H1 (cell line): ENCODE results near the gene BABAM2. TPM values are rescaled to one million over a fixed set of nuclear protein-coding genes. Genes with fewer than 3 reads are reported as not detected.

Experiments used
- CTCF ChIA-PET: fragments of 300-600 bp; sonication (Branson Sonifier 250); formaldehyde crosslinking; loops from one replicate; lab custom pipeline; 2021; ENCODE audit not compliant: partially characterized antibody; lab: Charles Lee
- POLR2A ChIA-PET: fragments of 300-600 bp; sonication (Branson Sonifier 250); formaldehyde crosslinking; loops from one replicate; lab custom pipeline; 2021; ENCODE audit warnings: inconsistent platforms; ENCODE audit not compliant: partially characterized antibody; lab: Charles Lee
- DNase-seq, 2 experiments: peaks; one replicate each; pipeline versions ENCODE4 v3.0.0 to v3.0.0-alpha.2; 2010 to 2022; ENCODE audit warnings: low spot score in 2 of 2, low read depth in 1 of 2, mixed read lengths in 1 of 2
- FAIRE-seq: peaks from 2 replicates; lab custom pipeline; 2011; peaks lifted over from hg19 to GRCh38; lab: Jason Lieb, UNC
- H2AFZ ChIP-seq: 2 replicates; pipeline ENCODE4 v1.8.1; 2012; ENCODE audit warnings: low read length, inconsistent platforms
- H2AK5ac ChIP-seq: 2 replicates; pipeline ENCODE4 v1.6.1; 2013; ENCODE audit warnings: low read depth, low read length
- H2BK120ac ChIP-seq: replicated peaks from 2 replicates; pipeline ENCODE3; 2013; ENCODE audit warnings: low read depth, low read length, inconsistent platforms
- H2BK12ac ChIP-seq: 2 replicates; pipeline ENCODE4 v1.6.1; 2013; ENCODE audit warnings: low read depth, low read length
- H2BK15ac ChIP-seq: 2 replicates; pipeline ENCODE4 v1.6.1; 2013; ENCODE audit warnings: low read length
- H2BK20ac ChIP-seq: 2 replicates; pipeline ENCODE4 v1.6.1; 2013; ENCODE audit warnings: low read length
- H2BK5ac ChIP-seq: 2 replicates; pipeline ENCODE4 v1.6.1; 2013; ENCODE audit warnings: low read depth, low read length
- H3K14ac ChIP-seq: 2 replicates; pipeline ENCODE4 v1.6.1; 2013; ENCODE audit warnings: inconsistent platforms; ENCODE audit not compliant: insufficient read length
- H3K18ac ChIP-seq: 2 replicates; pipeline ENCODE4 v1.6.1; 2013; ENCODE audit warnings: low read length; ENCODE audit errors: extremely low read depth
- H3K23ac ChIP-seq: 2 replicates; pipeline ENCODE4 v1.6.1; 2013; ENCODE audit warnings: inconsistent platforms; ENCODE audit not compliant: insufficient read length
- H3K23me2 ChIP-seq: 2 replicates; pipeline ENCODE4 v1.6.1; 2013; ENCODE audit warnings: low read depth, low read length
- H3K27ac ChIP-seq: 2 replicates; pipeline ENCODE4 v1.6.1; 2011; ENCODE audit warnings: low read depth, low read length, inconsistent platforms
- H3K27me3 ChIP-seq, 4 experiments: replicated peaks in 1 of 4; 1 replicate in 1 of 4; 2 replicates in 3 of 4; pipeline versions ENCODE4 v1.6.1 to v1.8.1; 2011 to 2013; ENCODE audit warnings: low read length in 3 of 4, mild to moderate bottlenecking in 3 of 4, inconsistent platforms in 2 of 4, mixed read lengths in 2 of 4, moderate library complexity in 1 of 4; ENCODE audit not compliant: control insufficient read depth in 3 of 4, insufficient read depth in 3 of 4; ENCODE audit errors: extremely low read depth in 1 of 4
- H3K36me3 ChIP-seq, 4 experiments: 2 replicates each; pipeline versions ENCODE4 v1.6.1 to v1.8.1; 2011 to 2013; ENCODE audit warnings: mild to moderate bottlenecking in 4 of 4, low read length in 3 of 4, moderate library complexity in 2 of 4, control low read depth in 1 of 4, inconsistent platforms in 1 of 4; ENCODE audit not compliant: insufficient read depth in 4 of 4, control insufficient read depth in 2 of 4
- H3K4ac ChIP-seq: replicated peaks from 2 replicates; pipeline ENCODE3; 2013; ENCODE audit warnings: low read length, low read depth, mixed read lengths, inconsistent platforms; ENCODE audit not compliant: insufficient read length
- H3K4me1 ChIP-seq, 4 experiments: replicated peaks in 1 of 4; 1 replicate in 1 of 4; 2 replicates in 3 of 4; pipeline versions ENCODE4 v1.6.1 to v1.8.1; 2011 to 2013; ENCODE audit warnings: low read length in 3 of 4, inconsistent platforms in 2 of 4, mixed read lengths in 1 of 4; ENCODE audit not compliant: insufficient read depth in 4 of 4, control insufficient read depth in 3 of 4
- H3K4me2 ChIP-seq, 2 experiments: 2 replicates each; pipeline versions ENCODE4 v1.6.1 to v1.8.1; 2011 to 2013; ENCODE audit warnings: low read depth in 2 of 2, low read length in 2 of 2, control low read depth in 1 of 2, inconsistent platforms in 1 of 2, mild to moderate bottlenecking in 1 of 2; ENCODE audit not compliant: insufficient read depth in 1 of 2
- H3K4me3 ChIP-seq, 4 experiments: fragments of 200-600, 300-600 bp in 1 of 4; sonication (generic), shearing (Covaris generic), sonication (Bioruptor Twin) in 1 of 4; 2 replicates each; pipeline versions ENCODE4 v1.5.1 to v1.8.1; 2011 to 2016; ENCODE audit warnings: low read length in 4 of 4, low read depth in 3 of 4, control low read depth in 2 of 4, inconsistent platforms in 2 of 4, mild to moderate bottlenecking in 2 of 4, mixed read lengths in 1 of 4, moderate library complexity in 1 of 4; ENCODE audit not compliant: insufficient read depth in 2 of 4; ENCODE audit errors: extremely low read depth in 1 of 4
- H3K56ac ChIP-seq: replicated peaks from 2 replicates; pipeline ENCODE3; 2013; ENCODE audit warnings: low read depth, mild to moderate bottlenecking, mixed read lengths, low read length, inconsistent platforms; ENCODE audit not compliant: insufficient read length
- H3K79me1 ChIP-seq: 2 replicates; pipeline ENCODE4 v1.6.1; 2013; ENCODE audit warnings: low read depth, low read length, control low read depth
- H3K79me2 ChIP-seq, 2 experiments: 2 replicates each; pipeline versions ENCODE4 v1.6.1 to v1.8.1; 2012 to 2013; ENCODE audit warnings: low read length in 2 of 2, mild to moderate bottlenecking in 2 of 2, inconsistent platforms in 1 of 2; ENCODE audit not compliant: insufficient read depth in 2 of 2, control insufficient read depth in 1 of 2
- H3K9ac ChIP-seq, 4 experiments: replicated peaks in 1 of 4; 1 replicate in 1 of 4; 2 replicates in 3 of 4; pipeline versions ENCODE4 v1.6.1 to v1.8.1; 2011 to 2013; ENCODE audit warnings: low read depth in 3 of 4, low read length in 3 of 4, control low read depth in 2 of 4, mild to moderate bottlenecking in 2 of 4, moderate library complexity in 2 of 4, inconsistent platforms in 1 of 4; ENCODE audit errors: extremely low read depth in 1 of 4
- H3K9me3 ChIP-seq, 2 experiments: 2 replicates each; pipeline versions ENCODE4 v1.6.1 to v1.8.1; 2012 to 2013; ENCODE audit warnings: mild to moderate bottlenecking in 2 of 2, moderate library complexity in 2 of 2, control low read depth in 1 of 2, inconsistent platforms in 1 of 2, low read depth in 1 of 2, low read length in 1 of 2, mixed read lengths in 1 of 2; ENCODE audit not compliant: insufficient read depth in 2 of 2
- H4K20me1 ChIP-seq, 2 experiments: replicated peaks in 1 of 2; 2 replicates each; pipeline versions ENCODE3 to v1.8.1; 2011 to 2013; ENCODE audit warnings: inconsistent platforms in 2 of 2, low read length in 2 of 2, mild to moderate bottlenecking in 1 of 2; ENCODE audit not compliant: insufficient read depth in 2 of 2, control insufficient read depth in 1 of 2
- H4K5ac ChIP-seq: 2 replicates; pipeline ENCODE4 v1.6.1; 2013; ENCODE audit warnings: low read length, low read depth, mixed read lengths, inconsistent platforms; ENCODE audit not compliant: insufficient read length
- H4K8ac ChIP-seq: 2 replicates; pipeline ENCODE4 v1.8.0; 2013; ENCODE audit warnings: mild to moderate bottlenecking, moderate library complexity, low read length, inconsistent platforms; ENCODE audit not compliant: insufficient read depth; ENCODE audit errors: extremely low read depth
- H4K91ac ChIP-seq: replicated peaks from 2 replicates; pipeline ENCODE3; 2013; ENCODE audit warnings: low read length, mixed read lengths, inconsistent platforms; ENCODE audit not compliant: insufficient read length
- BACH1 ChIP-seq: IDR thresholded peaks from 2 replicates; pipeline ENCODE4 v1.6.1; 2012; ENCODE audit warnings: low read length, improper control_type of control experiment
- CHD2 ChIP-seq: IDR thresholded peaks from 2 replicates; pipeline ENCODE4 v1.6.1; 2012; ENCODE audit warnings: low read length, improper control_type of control experiment
- EP300 ChIP-seq, 2 experiments: IDR thresholded peaks; 1 replicate in 1 of 2; 2 replicates in 1 of 2; pipeline ENCODE4 v1.6.1; 2011 to 2012; ENCODE audit warnings: low read depth in 2 of 2, low read length in 2 of 2, mild to moderate bottlenecking in 2 of 2, borderline replicate concordance in 1 of 2, inconsistent platforms in 1 of 2, moderate library complexity in 1 of 2
- JUN ChIP-seq: IDR thresholded peaks from 2 replicates; pipeline ENCODE4 v1.6.1; 2011; ENCODE audit warnings: low read depth, mild to moderate bottlenecking, improper control_type of control experiment, low read length
- NANOG ChIP-seq: IDR thresholded peaks from 2 replicates; pipeline ENCODE4 v1.6.1; 2011; ENCODE audit warnings: low read length, low read depth, mild to moderate bottlenecking, inconsistent platforms; ENCODE audit not compliant: insufficient read depth, poor library complexity, severe bottlenecking
- RFX5 ChIP-seq: IDR thresholded peaks from 2 replicates; pipeline ENCODE4 v1.6.1; 2011; ENCODE audit warnings: low read depth, low read length, improper control_type of control experiment, borderline replicate concordance
- SAP30 ChIP-seq: fragments of 300-600 bp; sonication (generic); IDR thresholded peaks from 2 replicates; pipeline ENCODE4 v1.7.1; 2012; ENCODE audit warnings: low read length, moderate library complexity, mild to moderate bottlenecking, inconsistent platforms; ENCODE audit not compliant: insufficient read depth, insufficient replicate concordance
- TAF1 ChIP-seq: IDR thresholded peaks from 2 replicates; pipeline ENCODE4 v1.6.1; 2011; ENCODE audit warnings: mild to moderate bottlenecking, low read depth, low read length
- WGBS, 2 experiments: shearing (Covaris generic) in 1 of 2; methylation state at CpG; one replicate each; pipeline versions ENCODE4 v1.1.6 to v1.1.7; 2013 to 2015; ENCODE audit warnings: low lambda C conversion rate in 2 of 2, mixed read lengths in 2 of 2, inconsistent platforms in 1 of 2, low coverage in 1 of 2, missing lambda C conversion rate in 1 of 2; ENCODE audit not compliant: insufficient replicate concordance in 2 of 2, insufficient coverage in 1 of 2, insufficient read length in 1 of 2; ENCODE audit errors: extremely low coverage in 1 of 2, missing lambda C conversion rate in 1 of 2; 5-methylcytosine and 5-hydroxymethylcytosine counted together
- polyA plus RNA-seq, 7 experiments: library from polyadenylated mRNA; depleted of rRNA in 3 of 7; stranded (reverse) in 5 of 7; unstranded in 2 of 7; fragments of >200 nt in 5 of 7; fragments of 200-250 nt in 2 of 7; gene quantifications; 1 replicate in 5 of 7; 2 replicates in 1 of 7; 4 replicates in 1 of 7; pipeline versions ENCODE4 v1.2.1 to v1.2.3, GENCODE V29; 2011 to 2013; ENCODE audit warnings: missing spikeins in 2 of 7, mixed read lengths in 2 of 7
- total RNA-seq: library from RNA; stranded (reverse); fragmentation: NEBNext Ultra II Directional; extraction: Animal tissue kit (Norgen Biotek cat#: 25700); gene quantifications from 2 replicates; pipeline ENCODE4 v1.2.1, GENCODE V29; 2021
- TF ChIP-seq, protein P1 (sequence below): IDR thresholded peaks from 2 replicates; pipeline ENCODE4 v1.6.1; 2012; ENCODE audit warnings: low read length, inconsistent platforms
- TF ChIP-seq, protein P2 (sequence below): IDR thresholded peaks from 2 replicates; pipeline ENCODE4 v1.6.1; 2011; ENCODE audit warnings: low read depth, mild to moderate bottlenecking, low read length; ENCODE audit not compliant: insufficient read depth

Gene BABAM2
- total and polyA plus RNA-seq, 2 of the 8 experiments (the other 6 are each of a cell fraction or from before 2014, with no cell fraction given) = 15.8 to 20.9 TPM

DNA sequence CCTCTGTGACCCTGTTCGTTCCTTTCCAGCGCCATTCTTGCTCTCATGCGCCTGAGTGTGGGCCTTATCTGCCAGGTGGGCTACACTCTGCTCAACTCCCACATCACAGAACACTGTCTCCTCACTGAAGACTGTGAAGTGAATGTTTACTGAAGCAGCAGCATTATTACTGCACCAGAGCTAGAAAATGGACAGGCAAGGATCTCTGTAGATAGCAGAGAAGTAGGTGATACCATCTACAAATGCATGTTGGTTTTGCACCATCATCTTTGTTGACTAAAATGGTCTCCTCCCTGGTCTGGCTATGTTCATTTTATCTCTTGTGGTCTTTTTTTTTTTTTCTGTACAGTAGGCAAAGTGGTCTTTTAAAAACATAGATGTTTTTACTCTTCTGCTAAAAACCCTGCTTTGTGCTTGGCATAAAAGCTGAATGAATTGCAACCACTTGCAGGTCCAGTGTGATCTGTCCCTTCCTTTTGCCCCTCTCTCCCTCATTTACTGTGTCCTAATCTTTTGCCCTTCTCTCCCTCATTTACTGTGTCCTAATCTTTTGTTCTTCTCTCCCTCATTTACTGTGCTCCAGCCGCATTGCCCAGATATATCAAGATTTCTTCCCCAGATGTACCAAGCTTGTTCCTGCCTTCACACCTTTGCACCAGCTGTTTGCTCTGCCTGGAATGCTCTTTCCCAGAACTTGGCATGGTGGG, 35.4 kb downstream of the BABAM2 start:
- Histone ChIP-seq H4K20me1 (no peaks in the 10 kb centered on the region), H2BK12ac (no peak overlapping the region), H4K91ac (no peak overlapping the region), H3K4me1 (no peaks in the 10 kb centered on the region), H4K5ac (no peak overlapping the region), H3K56ac (no peak overlapping the region), H3K79me2 (no peaks in the 10 kb centered on the region), H4K8ac (no peak overlapping the region), H3K79me1 (no peaks in the 10 kb centered on the region), H2BK5ac (no peak overlapping the region), H3K27me3 (no peaks in the 10 kb centered on the region), H3K23me2 (no peaks in the 10 kb centered on the region), H3K23ac (no peak overlapping the region), H3K4me3 (no peak overlapping the region), H2BK20ac (no peak overlapping the region), H3K9me3 (no peaks in the 10 kb centered on the region), H2AK5ac (no peak overlapping the region), H3K27ac (no peak overlapping the region), H2AFZ (no peak overlapping the region), H3K4me2 (no peak overlapping the region), H3K18ac (no peak overlapping the region), H3K36me3 (no peaks in the 10 kb centered on the region), H2BK120ac (no peak overlapping the region), H3K14ac (no peak overlapping the region), H3K9ac (no peak overlapping the region), H3K4ac (no peak overlapping the region), H2BK15ac (no peak overlapping the region)
- CTCF ChIA-PET = interaction anchor here (0.6 to 0.7 kb wide), 2 partner anchors 19 to 210 kb away, joined by 3 read pairs; no protein-coding TSS in a partner anchor
- WGBS, 2 experiments = 90% methylated on average over 4 of the region's 4 CpGs; no CpG with 5 or more reads in 1 of the 2 experiments
- no peak for FAIRE-seq
- no peak for DNase-seq
- POLR2A ChIA-PET = no interaction called here
- TF ChIP-seq CHD2 (no peak), JUN (no peak), NANOG (no peak), BACH1 (no peak), RFX5 (no peak), TAF1 (no peak), EP300 (IDR thresholded peaks at IDR 0.05; ENCODE audit: borderline replicate concordance in 1 of 2, low read depth in 2 of 2, low read length in 2 of 2) (no peak), SAP30 (no peak)
- TF ChIP-seq, protein P1, sequence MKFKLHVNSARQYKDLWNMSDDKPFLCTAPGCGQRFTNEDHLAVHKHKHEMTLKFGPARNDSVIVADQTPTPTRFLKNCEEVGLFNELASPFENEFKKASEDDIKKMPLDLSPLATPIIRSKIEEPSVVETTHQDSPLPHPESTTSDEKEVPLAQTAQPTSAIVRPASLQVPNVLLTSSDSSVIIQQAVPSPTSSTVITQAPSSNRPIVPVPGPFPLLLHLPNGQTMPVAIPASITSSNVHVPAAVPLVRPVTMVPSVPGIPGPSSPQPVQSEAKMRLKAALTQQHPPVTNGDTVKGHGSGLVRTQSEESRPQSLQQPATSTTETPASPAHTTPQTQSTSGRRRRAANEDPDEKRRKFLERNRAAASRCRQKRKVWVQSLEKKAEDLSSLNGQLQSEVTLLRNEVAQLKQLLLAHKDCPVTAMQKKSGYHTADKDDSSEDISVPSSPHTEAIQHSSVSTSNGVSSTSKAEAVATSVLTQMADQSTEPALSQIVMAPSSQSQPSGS = no peak
- TF ChIP-seq, protein P2, sequence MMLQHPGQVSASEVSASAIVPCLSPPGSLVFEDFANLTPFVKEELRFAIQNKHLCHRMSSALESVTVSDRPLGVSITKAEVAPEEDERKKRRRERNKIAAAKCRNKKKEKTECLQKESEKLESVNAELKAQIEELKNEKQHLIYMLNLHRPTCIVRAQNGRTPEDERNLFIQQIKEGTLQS = no peak
